GM12878 (cell line): ENCODE measurements around the gene ERAL1. TPM values are rescaled to one million over a fixed set of nuclear protein-coding genes. Genes with fewer than 3 reads are reported as not detected.

ENCODE experiments used
- BACH1 ChIP-seq: fragments of 450-650 bp; IDR thresholded peaks from 2 replicates; pipeline ENCODE4 v1.6.1; 2017; ENCODE audit warnings: mild to moderate bottlenecking, borderline replicate concordance
- RUNX3 ChIP-seq: IDR thresholded peaks from 2 replicates; pipeline ENCODE4 v1.6.1; 2012; ENCODE audit warnings: low read length, inconsistent platforms
- SP1 ChIP-seq: IDR thresholded peaks from one replicate; pipeline ENCODE4 v1.6.1; 2011; ENCODE audit warnings: low read depth, low read length
- polyA plus RNA-seq, 11 experiments: library from polyadenylated mRNA; depleted of rRNA in 4 of 11; unstranded in 6 of 11; stranded (reverse) in 5 of 11; fragments of >200 nt; fragmentation: Nextera tagmentation in 4 of 11; fragmentation: Illumina TruSeq in 1 of 11; extraction: Ambion mirVana in 4 of 11; extraction: Trizol in 1 of 11; gene quantifications; 1 replicate in 1 of 11; 2 replicates in 10 of 11; pipeline versions ENCODE4 v1.2.1 to v1.2.3, GENCODE V29; 2011 to 2016; ENCODE audit warnings: inconsistent platforms in 2 of 11, missing spikeins in 2 of 11, low read depth in 1 of 11
- total RNA-seq, 4 experiments: library from RNA; depleted of rRNA in 3 of 4; stranded (reverse); fragments of >200 nt in 3 of 4; fragmentation: Illumina TruSeq in 1 of 4; extraction: Trizol in 1 of 4; gene quantifications; 2 replicates each; pipeline versions ENCODE4 v1.2.1 to v1.2.3, GENCODE V29; 2013 to 2021
- TF ChIP-seq, protein P1 (sequence below): fragments of 450-650 bp; formaldehyde crosslinking; IDR thresholded peaks from 2 replicates; pipeline ENCODE4 v1.4.0; 2020; ENCODE audit warnings: mild to moderate bottlenecking, moderate library complexity
- TF ChIP-seq, protein P2 (sequence below): fragments of 150-350 bp; IDR thresholded peaks from 2 replicates; pipeline ENCODE4 v1.6.1; 2016; ENCODE audit warnings: low read depth, low read length

Gene ERAL1
- total and polyA plus RNA-seq, 10 of the 15 experiments (the other 5 are each of a cell fraction or from before 2014, with no cell fraction given): 27.7 to 175 (median 104) TPM

DNA sequence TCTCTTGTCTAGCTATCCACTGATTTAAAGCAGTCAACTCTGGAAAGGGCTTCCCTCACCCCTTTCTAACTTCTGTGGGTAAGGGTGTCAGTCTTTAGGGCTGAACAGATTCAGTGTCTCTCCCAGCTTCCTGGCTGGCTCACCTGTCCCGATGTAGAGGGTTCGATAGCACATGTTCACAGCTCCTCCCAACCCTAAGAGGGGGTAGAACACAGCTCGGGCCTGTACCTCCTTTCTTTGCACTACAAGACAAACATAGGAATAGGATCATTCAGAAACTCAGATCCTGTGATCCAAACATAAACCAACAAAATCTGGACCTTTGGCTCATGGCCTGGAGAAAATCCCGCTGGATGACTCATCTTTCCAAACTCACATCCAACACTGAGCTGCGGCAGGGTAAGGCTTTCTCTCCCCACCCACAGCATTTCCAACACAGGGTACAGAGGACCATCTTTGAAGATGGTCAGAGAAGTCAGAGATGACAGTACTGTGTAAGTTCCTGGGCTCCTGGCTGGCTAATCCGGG is 53.9 kb downstream of the ERAL1 start (continued):
- TF ChIP-seq, protein P1, sequence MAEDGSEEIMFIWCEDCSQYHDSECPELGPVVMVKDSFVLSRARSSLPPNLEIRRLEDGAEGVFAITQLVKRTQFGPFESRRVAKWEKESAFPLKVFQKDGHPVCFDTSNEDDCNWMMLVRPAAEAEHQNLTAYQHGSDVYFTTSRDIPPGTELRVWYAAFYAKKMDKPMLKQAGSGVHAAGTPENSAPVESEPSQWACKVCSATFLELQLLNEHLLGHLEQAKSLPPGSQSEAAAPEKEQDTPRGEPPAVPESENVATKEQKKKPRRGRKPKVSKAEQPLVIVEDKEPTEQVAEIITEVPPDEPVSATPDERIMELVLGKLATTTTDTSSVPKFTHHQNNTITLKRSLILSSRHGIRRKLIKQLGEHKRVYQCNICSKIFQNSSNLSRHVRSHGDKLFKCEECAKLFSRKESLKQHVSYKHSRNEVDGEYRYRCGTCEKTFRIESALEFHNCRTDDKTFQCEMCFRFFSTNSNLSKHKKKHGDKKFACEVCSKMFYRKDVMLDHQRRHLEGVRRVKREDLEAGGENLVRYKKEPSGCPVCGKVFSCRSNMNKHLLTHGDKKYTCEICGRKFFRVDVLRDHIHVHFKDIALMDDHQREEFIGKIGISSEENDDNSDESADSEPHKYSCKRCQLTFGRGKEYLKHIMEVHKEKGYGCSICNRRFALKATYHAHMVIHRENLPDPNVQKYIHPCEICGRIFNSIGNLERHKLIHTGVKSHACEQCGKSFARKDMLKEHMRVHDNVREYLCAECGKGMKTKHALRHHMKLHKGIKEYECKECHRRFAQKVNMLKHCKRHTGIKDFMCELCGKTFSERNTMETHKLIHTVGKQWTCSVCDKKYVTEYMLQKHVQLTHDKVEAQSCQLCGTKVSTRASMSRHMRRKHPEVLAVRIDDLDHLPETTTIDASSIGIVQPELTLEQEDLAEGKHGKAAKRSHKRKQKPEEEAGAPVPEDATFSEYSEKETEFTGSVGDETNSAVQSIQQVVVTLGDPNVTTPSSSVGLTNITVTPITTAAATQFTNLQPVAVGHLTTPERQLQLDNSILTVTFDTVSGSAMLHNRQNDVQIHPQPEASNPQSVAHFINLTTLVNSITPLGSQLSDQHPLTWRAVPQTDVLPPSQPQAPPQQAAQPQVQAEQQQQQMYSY (CRISPR knock-in tag): no peak
- TF ChIP-seq RUNX3 (no peak), BACH1 (no peak), SP1 (no peak)
- TF ChIP-seq, protein P2, sequence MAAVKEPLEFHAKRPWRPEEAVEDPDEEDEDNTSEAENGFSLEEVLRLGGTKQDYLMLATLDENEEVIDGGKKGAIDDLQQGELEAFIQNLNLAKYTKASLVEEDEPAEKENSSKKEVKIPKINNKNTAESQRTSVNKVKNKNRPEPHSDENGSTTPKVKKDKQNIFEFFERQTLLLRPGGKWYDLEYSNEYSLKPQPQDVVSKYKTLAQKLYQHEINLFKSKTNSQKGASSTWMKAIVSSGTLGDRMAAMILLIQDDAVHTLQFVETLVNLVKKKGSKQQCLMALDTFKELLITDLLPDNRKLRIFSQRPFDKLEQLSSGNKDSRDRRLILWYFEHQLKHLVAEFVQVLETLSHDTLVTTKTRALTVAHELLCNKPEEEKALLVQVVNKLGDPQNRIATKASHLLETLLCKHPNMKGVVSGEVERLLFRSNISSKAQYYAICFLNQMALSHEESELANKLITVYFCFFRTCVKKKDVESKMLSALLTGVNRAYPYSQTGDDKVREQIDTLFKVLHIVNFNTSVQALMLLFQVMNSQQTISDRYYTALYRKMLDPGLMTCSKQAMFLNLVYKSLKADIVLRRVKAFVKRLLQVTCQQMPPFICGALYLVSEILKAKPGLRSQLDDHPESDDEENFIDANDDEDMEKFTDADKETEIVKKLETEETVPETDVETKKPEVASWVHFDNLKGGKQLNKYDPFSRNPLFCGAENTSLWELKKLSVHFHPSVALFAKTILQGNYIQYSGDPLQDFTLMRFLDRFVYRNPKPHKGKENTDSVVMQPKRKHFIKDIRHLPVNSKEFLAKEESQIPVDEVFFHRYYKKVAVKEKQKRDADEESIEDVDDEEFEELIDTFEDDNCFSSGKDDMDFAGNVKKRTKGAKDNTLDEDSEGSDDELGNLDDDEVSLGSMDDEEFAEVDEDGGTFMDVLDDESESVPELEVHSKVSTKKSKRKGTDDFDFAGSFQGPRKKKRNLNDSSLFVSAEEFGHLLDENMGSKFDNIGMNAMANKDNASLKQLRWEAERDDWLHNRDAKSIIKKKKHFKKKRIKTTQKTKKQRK: no peak
- TF ChIP-seq, all 136 proteins: peak for 0
